ENCODE results near the gene SLC25A25. TPM values are rescaled to one million over a fixed set of nuclear protein-coding genes. Genes with fewer than 3 reads are reported as not detected.

Gene SLC25A25
- total RNA-seq, 2 donors from 2014 or later, result 26.0 to 33.1 TPM

GRCh38 chr9:128153060-128153946 lies 85.3 kb downstream of the SLC25A25 start:
- TF ChIP-seq CTCF (IDR thresholded peaks at IDR 0.05), result no peak
- TF ChIP-seq POLR2AphosphoS5 (IDR thresholded peaks at IDR 0.05), result no peak
- TF ChIP-seq POLR2A (IDR thresholded peaks at IDR 0.05), result no peak
- intact Hi-C loops (cut with DNase I), result no loop called here

GRCh38 chr9:128153947-128154695 lies 86.1 kb downstream of the SLC25A25 start:
- H3K27ac ChIP-seq, result no peak overlapping the region
- H3K4me1 ChIP-seq (replicated peaks), result no peaks in the 10 kb centered on the region
- 89% methylated on average over 13 of the region's 13 CpGs for WGBS
- TF ChIP-seq POLR2A (IDR thresholded peaks at IDR 0.05) (no peak), POLR2AphosphoS5 (IDR thresholded peaks at IDR 0.05) (no peak), CTCF (IDR thresholded peaks at IDR 0.05) (no peak)
- intact Hi-C loops (cut with DNase I), result no loop called here
- H3K9me3 ChIP-seq, result no peaks in the 10 kb centered on the region
- DNase-seq (ENCODE audit: low spot score), result no peak
- no peak overlapping the region for H3K4me3 ChIP-seq
- H3K27me3 ChIP-seq (replicated peaks; ENCODE audit: insufficient read depth), result no peaks in the 10 kb centered on the region
- no peaks in the 10 kb centered on the region for H3K36me3 ChIP-seq

More at GRCh38 chr9:128153060-128153946, 85.3 kb downstream of the SLC25A25 start:
- no peak overlapping the region for H3K27ac ChIP-seq
- H3K9me3 ChIP-seq, result no peaks in the 10 kb centered on the region
- WGBS, result 82% methylated on average over 26 of the region's 26 CpGs
- H3K27me3 ChIP-seq (replicated peaks; ENCODE audit: insufficient read depth), result no peaks in the 10 kb centered on the region
- H3K4me3 ChIP-seq, result no peak overlapping the region
- DNase-seq (ENCODE audit: low spot score), result no peak
- H3K4me1 ChIP-seq (replicated peaks), result peaks cover 4% of the 10 kb centered on the region
- H3K36me3 ChIP-seq, result no peaks in the 10 kb centered on the region

GRCh38 chr9:128155736-128156500 lies 87.9 kb downstream of the SLC25A25 start:
- no peaks in the 10 kb centered on the region for H3K4me1 ChIP-seq (replicated peaks)
- WGBS, result 87% methylated on average over 7 of the region's 7 CpGs
- H3K4me3 ChIP-seq, result no peak overlapping the region
- H3K27ac ChIP-seq, result no peak overlapping the region
- no peaks in the 10 kb centered on the region for H3K27me3 ChIP-seq (replicated peaks; ENCODE audit: insufficient read depth)
- no peaks in the 10 kb centered on the region for H3K36me3 ChIP-seq
- no peak for TF ChIP-seq CTCF (IDR thresholded peaks at IDR 0.05)
- no peak for TF ChIP-seq POLR2AphosphoS5 (IDR thresholded peaks at IDR 0.05)
- no peak for TF ChIP-seq POLR2A (IDR thresholded peaks at IDR 0.05)
- H3K9me3 ChIP-seq, result no peaks in the 10 kb centered on the region
- no peak for DNase-seq (ENCODE audit: low spot score)
- intact Hi-C loops (cut with DNase I), result no loop called here

Other genes starting within 250 kb of the SLC25A25 start
- gene ENG, start 213.6 kb upstream of the SLC25A25 start, total RNA-seq, result 100 to 1,000 TPM in 1 of 2 donors, 10 to 100 TPM in 1; 24.3 to 336 TPM
- gene AK1, start 190.6 kb upstream of the SLC25A25 start, total RNA-seq, result 100 to 1,000 TPM in 1 of 2 donors, 10 to 100 TPM in 1; 22.2 to 123 TPM
- gene ST6GALNAC6, start 168.6 kb upstream of the SLC25A25 start, total RNA-seq, result 10 to 100 TPM; 46.4 to 95.1 TPM
- 10 to 100 TPM; 21.8 to 47.0 TPM for gene ST6GALNAC4, start 151.2 kb upstream of the SLC25A25 start, total RNA-seq
- 10 to 100 TPM in 1 of 2 donors, 1 to 10 TPM in 1; 3.1 to 16.5 TPM for gene PIP5KL1, start 137.5 kb upstream of the SLC25A25 start, total RNA-seq
- 10 to 100 TPM; 28.1 to 28.2 TPM for gene DPM2, start 130.4 kb upstream of the SLC25A25 start, total RNA-seq
- 10 to 100 TPM; 23.4 to 84.6 TPM for gene EEIG1, start 87.2 kb upstream of the SLC25A25 start, total RNA-seq
- gene NAIF1, start 912 bp upstream of the SLC25A25 start, total RNA-seq, result 10 to 100 TPM; 12.3 to 12.6 TPM
- gene PTGES2, start 59.5 kb downstream of the SLC25A25 start, total RNA-seq, result 10 to 100 TPM; 89.4 to 96.1 TPM
- 10 to 100 TPM; 30.5 to 43.7 TPM for gene LCN2, start 81.2 kb downstream of the SLC25A25 start, total RNA-seq
- gene BBLN, start 92.0 kb downstream of the SLC25A25 start, total RNA-seq, result 100 to 1,000 TPM; 333 to 437 TPM
- 10 to 100 TPM; 55.2 to 94.0 TPM for gene CIZ1, start 123.3 kb downstream of the SLC25A25 start, total RNA-seq
- gene DNM1, start 135.1 kb downstream of the SLC25A25 start, total RNA-seq, result 1 to 10 TPM; 2.0 to 7.7 TPM
- gene GOLGA2, start 207.8 kb downstream of the SLC25A25 start, total RNA-seq, result 100 to 1,000 TPM in 1 of 2 donors, 10 to 100 TPM in 1; 92.1 to 147 TPM
- gene SWI5, start 208.0 kb downstream of the SLC25A25 start, total RNA-seq, result 10 to 100 TPM; 34.8 to 38.5 TPM

Data from prostate gland (tissue), 2 donors.